HS-5 (cell line): ENCODE results near the gene SAV1.
"Not testable (repeated sequence)": the region's sequence is repeated elsewhere in the genome, so short reads cannot be mapped to it uniquely, and the experiment has no call there.

Source experiments
- DNase-seq: peaks from one replicate; pipeline ENCODE4 v3.0.0-alpha.2; 2012; ENCODE audit warnings: low read depth

The SAV1 gene

GRCh38 chr14:50667996-50668825, at the start of gene SAV1:
Gene SAV1 (minus strand): TSS chr14:50668306. CDS start chr14:50667967, 339 bp downstream.
- DNase-seq: peak; percentile 48

DNA sequence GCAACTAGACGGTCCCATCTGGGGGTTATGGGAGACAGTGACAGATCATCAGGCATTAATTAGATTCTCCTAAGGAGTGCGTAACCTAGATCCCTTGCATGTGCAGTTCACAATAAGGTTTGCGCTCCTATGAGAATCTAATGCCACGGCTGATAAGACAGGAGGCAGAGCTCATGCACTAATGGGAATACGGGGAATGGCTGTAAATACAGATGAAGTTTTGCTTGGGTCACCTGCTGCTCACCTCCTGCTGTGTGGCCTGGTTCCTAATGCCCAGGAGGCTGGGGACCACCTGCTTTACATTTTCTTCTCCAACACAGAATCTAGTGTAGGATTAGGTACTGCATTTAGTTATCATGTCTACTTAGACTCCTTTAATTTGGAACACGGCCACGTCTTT, 49.7 kb upstream of the SAV1 start:
- no peak for DNase-seq

GRCh38 chr14:50714450-50715073, 46.5 kb upstream of the SAV1 start:
- DNase-seq: no peak

- DNase-seq: no peak
Measured at GRCh38 chr14:50711043-50711442, 42.9 kb upstream of the SAV1 start.

DNA sequence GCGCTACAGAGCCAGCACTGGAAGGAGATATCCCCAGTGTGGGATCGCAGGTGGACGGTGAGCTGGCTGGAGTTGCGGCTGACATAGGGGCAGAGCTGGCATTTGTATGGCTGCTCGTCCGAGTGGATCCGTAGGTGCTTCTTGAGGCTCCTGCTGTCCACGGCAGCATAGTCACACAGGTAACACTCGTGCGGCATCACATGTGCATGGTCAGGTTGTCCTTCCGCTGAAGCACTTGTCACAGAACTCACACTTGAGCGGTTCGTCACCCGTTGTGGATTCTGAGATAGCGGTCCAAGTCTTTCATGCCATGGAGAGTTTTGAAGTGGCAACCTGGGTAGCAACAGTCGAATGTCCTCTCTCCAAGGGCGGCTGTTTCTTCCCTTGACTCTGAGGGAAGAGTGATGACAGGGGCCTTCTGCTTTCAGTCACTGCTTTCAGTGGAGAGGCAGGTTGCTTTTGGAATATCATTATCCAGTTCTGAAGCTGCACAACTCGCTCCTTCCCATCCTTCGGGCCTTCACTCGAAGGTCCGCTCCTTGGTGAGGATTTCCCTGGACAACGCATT, 37.0 kb upstream of the SAV1 start:
- DNase-seq: no peak

DNA sequence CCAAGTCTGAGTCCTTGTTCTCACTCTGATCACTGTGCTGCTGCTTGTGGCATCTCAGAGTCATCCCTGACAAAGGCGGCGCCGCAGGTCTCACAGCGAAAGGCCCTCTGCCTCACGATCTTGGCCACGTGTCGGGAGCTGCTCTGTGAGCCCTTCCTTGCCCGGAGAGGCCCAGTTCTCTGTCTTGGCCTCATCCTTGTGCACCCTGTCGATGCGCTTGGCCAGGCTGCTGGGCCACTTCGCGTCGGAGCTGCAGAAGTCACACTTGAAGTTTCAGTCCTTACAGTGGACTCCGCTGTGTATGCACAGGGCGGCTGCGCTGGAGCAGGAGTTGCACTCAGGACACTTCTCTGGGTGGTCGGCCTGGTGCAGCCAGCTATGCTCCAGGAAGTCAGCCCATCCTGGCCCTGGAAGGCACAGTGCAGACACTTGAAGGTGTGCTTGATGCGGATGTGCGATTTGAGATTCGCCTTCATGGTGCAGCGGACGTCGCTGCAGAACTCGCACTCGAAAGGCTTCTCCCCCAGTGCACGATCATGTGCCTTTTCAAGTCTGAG, 36.4 kb upstream of the SAV1 start:
- no peak for DNase-seq

GRCh38 chr14:50697659-50698290, 29.7 kb upstream of the SAV1 start:
- no peak for DNase-seq

GRCh38 chr14:50694260-50694659, 26.2 kb upstream of the SAV1 start:
- not testable (repeated sequence) for DNase-seq

DNA sequence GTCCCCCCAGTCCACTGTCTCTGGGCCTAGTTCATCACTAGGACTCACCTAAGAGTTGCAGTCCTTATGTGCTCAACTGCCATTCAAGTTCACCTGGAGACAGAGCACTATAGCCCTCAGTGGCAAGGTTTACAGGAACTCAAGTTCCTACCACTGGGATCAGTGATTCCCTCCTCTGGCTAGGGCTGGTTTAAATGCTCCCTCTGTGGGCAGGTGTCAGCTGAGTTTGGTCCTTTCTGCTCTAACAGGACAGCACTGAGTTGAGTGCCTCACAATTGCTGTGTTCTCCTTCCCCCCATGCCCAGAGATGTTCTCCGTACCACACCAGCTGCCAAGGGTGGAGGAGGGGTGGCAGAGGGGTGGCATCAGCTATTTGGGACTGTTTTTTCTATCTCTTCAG, 20.8 kb upstream of the SAV1 start:
- DNase-seq: no peak

DNA sequence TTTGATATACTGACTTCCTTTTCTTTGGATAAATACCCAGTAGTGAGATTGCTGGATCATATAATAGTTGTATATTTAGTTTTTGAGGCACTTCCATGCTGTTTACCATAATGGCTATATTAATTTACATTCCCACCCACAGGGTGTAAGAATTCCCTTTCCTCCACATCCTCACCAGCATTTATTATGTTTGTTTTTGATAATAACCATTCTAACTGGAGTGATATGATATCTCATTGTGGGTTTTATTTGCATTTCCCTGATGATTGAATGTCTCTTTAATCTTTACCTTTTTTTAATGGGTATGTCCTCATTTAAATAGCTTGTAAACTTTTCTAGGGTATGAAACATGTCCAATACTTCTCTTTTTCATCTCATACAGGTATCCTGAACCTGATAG, 11.6 kb upstream of the SAV1 start:
- no peak for DNase-seq

DNA sequence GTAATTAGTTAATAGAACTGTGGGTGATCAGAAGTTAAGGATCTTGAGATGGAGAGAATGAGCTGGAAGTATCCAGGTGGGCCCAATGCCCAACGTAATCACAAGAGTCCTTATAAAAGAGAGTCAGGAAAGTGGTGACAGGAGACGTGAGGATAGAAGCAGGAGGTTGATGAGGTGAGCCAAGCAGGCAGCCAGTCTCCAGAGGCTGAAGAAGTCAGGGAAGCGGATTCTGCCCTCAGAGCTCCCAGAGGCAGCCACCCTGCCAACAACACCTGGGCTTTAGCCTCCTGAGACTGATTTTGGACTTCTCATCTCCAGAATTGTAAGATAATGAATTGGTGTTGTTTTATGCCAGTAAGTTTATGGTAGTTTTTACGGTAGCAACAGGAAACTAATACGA, 10.1 kb upstream of the SAV1 start:
- DNase-seq: no peak

- DNase-seq: peak; percentile 86
Measured at GRCh38 chr14:50677527-50678063, 9.5 kb upstream of the SAV1 start.

DNA sequence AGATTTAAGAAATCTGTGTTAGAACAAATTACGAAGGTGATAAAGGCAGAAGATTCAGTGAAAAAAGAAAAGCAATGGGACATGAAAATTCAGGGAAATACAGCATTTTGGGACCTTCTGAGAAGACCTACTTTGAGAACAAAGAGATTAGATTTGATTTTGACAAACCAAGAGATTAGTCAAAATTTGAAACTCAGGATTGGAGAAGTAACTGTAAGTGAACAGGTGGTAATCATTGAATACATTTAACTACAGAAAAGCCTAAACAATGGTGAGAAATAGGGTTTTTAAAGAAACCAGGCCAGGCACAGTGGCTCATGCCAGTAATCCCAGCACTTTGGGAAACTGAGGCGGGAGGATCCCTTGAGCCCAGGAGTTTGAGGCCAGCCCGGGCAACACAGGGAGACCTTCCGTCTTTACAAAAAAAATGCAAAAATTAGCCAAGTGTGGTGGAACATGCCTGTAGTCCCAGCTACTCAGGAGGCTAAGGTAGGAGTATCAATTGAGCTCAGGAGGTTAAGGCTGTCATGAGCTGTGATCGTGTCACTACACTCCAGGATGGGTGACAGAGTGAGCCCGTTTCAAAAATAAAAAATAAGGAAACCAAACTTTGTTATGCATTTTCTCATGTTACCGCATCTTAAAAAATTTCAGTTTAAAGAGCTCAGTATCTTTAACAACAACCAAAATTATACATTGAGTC, 8.9 kb upstream of the SAV1 start:
- DNase-seq: no peak

DNA sequence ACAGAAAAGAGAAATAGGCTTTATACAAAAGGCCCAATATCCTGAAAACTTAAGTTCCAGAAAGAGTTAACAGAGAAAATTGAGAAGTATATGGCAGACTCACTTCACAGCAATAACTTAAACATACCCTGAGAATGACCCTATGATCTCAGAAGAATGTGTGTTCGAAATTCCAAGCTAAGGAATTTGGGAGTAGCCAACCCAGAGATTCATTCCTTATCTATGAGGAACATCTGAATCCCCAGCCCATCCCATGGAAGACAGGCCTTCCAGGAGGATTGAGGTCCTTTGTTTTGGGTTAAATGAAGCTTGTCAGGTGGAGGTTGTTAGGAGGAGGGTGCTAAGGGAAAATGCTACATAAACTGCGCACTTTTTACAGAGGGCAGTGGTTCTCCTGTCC, 7.5 kb upstream of the SAV1 start:
- DNase-seq: peak; percentile 65

- no peak for DNase-seq
Measured at GRCh38 chr14:50670866-50671256, 2.8 kb upstream of the SAV1 start.

DNA sequence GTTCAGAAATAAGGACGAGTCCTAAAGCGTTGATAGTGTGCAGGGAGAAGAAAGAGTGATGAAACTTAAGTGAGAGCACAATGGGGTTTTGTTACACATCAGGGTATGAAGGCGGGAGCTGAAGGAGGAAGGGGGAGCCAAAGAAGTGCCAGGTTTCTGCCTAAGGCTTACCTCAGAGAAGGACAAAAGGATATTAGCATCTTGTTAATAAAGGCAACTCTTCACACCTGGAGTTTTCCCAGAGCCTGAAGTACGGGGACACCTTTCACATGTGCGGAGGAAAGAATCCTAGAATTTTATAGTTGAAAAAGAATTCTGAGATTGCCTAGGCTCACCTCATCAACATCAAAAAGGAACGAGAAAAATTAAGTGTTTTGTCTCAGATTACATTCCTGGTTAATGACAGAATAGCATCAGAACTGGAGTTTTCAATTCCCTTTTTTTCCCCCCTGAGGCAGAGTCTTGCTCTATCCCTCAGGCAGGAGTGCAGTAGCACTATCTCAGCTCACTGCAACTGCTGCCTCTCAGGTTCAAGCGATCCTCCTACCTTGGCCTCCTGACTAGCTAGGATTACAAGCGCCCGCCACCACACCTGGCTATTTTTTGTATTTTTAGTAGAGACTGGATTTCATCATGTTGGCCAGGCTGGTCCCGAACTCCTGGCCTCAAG, 2.2 kb upstream of the SAV1 start:
- DNase-seq: no peak

DNA sequence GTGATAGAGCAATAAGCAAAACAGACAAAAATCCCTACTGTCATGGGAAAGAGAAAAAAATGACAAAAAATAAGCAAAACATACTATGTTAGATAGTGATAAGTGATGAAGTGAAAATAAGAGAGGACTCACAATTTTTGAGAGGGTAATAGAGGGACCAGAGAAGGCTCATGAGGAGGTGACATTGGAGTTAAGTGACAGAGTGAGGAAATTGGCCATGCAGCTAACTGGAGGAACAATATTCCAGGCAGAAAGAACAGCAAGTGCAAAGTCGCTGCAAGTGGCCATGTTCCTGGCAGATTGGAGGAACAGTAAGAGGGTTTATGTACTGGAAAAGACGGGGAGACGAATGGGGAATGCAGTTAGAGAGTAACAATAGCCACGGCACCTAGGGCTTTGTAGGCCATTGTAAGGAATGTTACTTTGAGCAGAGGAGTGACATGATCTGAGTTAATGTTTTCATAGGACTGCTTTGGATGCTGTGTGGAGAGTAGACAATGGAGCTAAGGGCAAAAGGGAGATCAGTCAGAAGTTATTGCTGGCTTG, 1.4 kb upstream of the SAV1 start:
- no peak for DNase-seq

DNA sequence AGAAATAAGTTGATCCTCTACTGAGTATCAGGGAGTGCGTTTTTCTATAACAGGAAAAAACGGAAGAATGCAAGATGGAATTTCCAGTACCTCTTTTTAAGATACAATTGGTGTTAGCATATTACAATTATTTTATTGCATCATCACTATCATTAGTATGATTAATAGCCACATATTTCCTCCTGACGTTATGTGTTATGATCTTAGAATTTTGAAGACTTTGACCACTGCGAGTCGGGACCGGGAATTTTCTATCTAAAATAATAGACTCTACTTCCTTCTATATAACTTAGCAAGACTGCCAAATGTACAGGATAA, 679 bp upstream of the SAV1 start:
- DNase-seq: no peak

- no peak for DNase-seq
Measured at GRCh38 chr14:50667684-50667995, 466 bp downstream of the SAV1 start.

DNA sequence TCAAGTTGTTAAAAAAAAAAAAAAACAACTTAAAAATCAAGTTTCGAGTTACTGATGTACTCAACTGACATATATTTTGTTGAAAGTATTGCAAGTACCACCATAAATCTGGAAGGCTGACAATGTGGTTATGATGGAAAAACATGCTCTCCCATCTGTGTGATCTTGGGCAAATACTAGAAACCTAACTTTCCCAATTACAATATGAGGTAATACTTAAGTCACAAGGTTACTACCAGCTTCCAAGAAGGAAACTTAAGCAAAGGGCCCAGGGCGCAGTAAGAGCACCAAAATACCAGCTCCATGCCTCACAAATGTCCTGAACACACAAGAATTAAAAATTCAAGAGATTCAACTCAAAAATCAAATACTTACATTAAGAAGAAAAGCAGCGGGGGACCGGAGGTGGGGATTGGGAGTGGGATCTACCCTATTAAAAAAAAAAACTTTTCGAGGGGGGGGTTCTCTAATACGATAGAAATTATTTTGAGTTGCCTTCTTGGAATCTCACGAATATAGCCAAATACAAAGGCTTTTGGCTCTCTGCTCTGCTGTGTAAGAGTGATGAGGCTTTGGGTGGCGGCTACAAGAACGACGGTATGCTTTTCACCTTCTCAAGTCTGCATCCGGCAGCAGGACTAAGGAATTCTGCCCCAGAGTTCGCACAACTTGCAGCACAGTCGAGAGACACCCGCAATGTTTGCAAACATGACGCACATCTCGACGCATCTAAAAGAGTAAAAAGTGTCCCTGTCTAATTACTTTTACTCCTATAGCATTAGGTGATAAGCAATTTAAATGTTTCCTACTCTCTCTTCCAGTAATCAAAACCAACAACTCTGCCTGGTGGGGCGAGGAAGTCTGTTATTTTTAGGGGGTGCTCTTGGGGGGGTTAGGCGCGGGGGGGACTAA, 1.1 kb downstream of the SAV1 start:
- peak; percentile 41 for DNase-seq
